ENCODE results near the gene JAM3.

JAM3 gene

GRCh38 chr11:134045799-134046635 is 22.9 kb upstream of the JAM3 start:
- TF ChIP-seq TAF1 (IDR thresholded peaks at IDR 0.05; ENCODE audit: low read depth): no peak
- TF ChIP-seq EGR1 (IDR thresholded peaks at IDR 0.05): no peak

GRCh38 chr11:134046681-134047449 is 22.0 kb upstream of the JAM3 start:
- no peak for TF ChIP-seq RAD21 (IDR thresholded peaks at IDR 0.05; ENCODE audit: low read depth)
- no peak for TF ChIP-seq CEBPB (IDR thresholded peaks at IDR 0.05)
- no peak for TF ChIP-seq YY1 (IDR thresholded peaks at IDR 0.05; ENCODE audit: low read depth)
- no peak for TF ChIP-seq EGR1 (IDR thresholded peaks at IDR 0.05)
- no peak for TF ChIP-seq ZBTB7A (IDR thresholded peaks at IDR 0.05; ENCODE audit: low read depth)
- no peak for TF ChIP-seq TEAD4 (IDR thresholded peaks at IDR 0.05)
- TF ChIP-seq TCF12 (IDR thresholded peaks at IDR 0.05; ENCODE audit: low read depth): no peak
- no peak for TF ChIP-seq CREB1 (IDR thresholded peaks at IDR 0.05; ENCODE audit: low read depth)
- TF ChIP-seq MAX (IDR thresholded peaks at IDR 0.05): no peak
- no peak for TF ChIP-seq TAF1 (IDR thresholded peaks at IDR 0.05; ENCODE audit: low read depth)
- no peak for TF ChIP-seq EP300 (IDR thresholded peaks at IDR 0.05; ENCODE audit: borderline replicate concordance)
- no peak for TF ChIP-seq USF1 (IDR thresholded peaks at IDR 0.05)
- TF ChIP-seq FOXM1 (IDR thresholded peaks at IDR 0.05; ENCODE audit: borderline replicate concordance, low read depth): no peak

- TF ChIP-seq TCF12 (IDR thresholded peaks at IDR 0.05; ENCODE audit: low read depth) (no peak), EGR1 (IDR thresholded peaks at IDR 0.05) (no peak), MAX (IDR thresholded peaks at IDR 0.05) (no peak), YY1 (IDR thresholded peaks at IDR 0.05; ENCODE audit: low read depth) (no peak), ZBTB7A (IDR thresholded peaks at IDR 0.05; ENCODE audit: low read depth) (no peak), TAF1 (IDR thresholded peaks at IDR 0.05; ENCODE audit: low read depth) (no peak), USF1 (IDR thresholded peaks at IDR 0.05) (no peak), NFIC (IDR thresholded peaks at IDR 0.05) (no peak), FOXM1 (IDR thresholded peaks at IDR 0.05; ENCODE audit: borderline replicate concordance, low read depth) (no peak), CEBPB (IDR thresholded peaks at IDR 0.05) (no peak), TEAD4 (IDR thresholded peaks at IDR 0.05) (no peak), RAD21 (IDR thresholded peaks at IDR 0.05; ENCODE audit: low read depth) (no peak), EP300 (IDR thresholded peaks at IDR 0.05; ENCODE audit: borderline replicate concordance) (no peak), REST (IDR thresholded peaks at IDR 0.05; ENCODE audit: low read depth) (no peak)
Observed at GRCh38 chr11:134047586-134047999, 21.3 kb upstream of the JAM3 start.

- TF ChIP-seq REST (IDR thresholded peaks at IDR 0.05; ENCODE audit: low read depth) (no peak), TAF1 (IDR thresholded peaks at IDR 0.05; ENCODE audit: low read depth) (no peak), FOXM1 (IDR thresholded peaks at IDR 0.05; ENCODE audit: borderline replicate concordance, low read depth) (no peak), TCF12 (IDR thresholded peaks at IDR 0.05; ENCODE audit: low read depth) (no peak), ZBTB7A (IDR thresholded peaks at IDR 0.05; ENCODE audit: low read depth) (no peak), EGR1 (IDR thresholded peaks at IDR 0.05) (no peak), EP300 (IDR thresholded peaks at IDR 0.05; ENCODE audit: borderline replicate concordance) (no peak), MAX (IDR thresholded peaks at IDR 0.05) (no peak), YY1 (IDR thresholded peaks at IDR 0.05; ENCODE audit: low read depth) (no peak), CREB1 (IDR thresholded peaks at IDR 0.05; ENCODE audit: low read depth) (no peak), TEAD4 (IDR thresholded peaks at IDR 0.05) (no peak), RAD21 (IDR thresholded peaks at IDR 0.05; ENCODE audit: low read depth) (no peak)
Observed at GRCh38 chr11:134048028-134048427, 20.8 kb upstream of the JAM3 start.

GRCh38 chr11:134049303-134049702 is 19.6 kb upstream of the JAM3 start:
- no peak for TF ChIP-seq YY1 (IDR thresholded peaks at IDR 0.05; ENCODE audit: low read depth)
- no peak for TF ChIP-seq TCF12 (IDR thresholded peaks at IDR 0.05; ENCODE audit: low read depth)
- TF ChIP-seq TAF1 (IDR thresholded peaks at IDR 0.05; ENCODE audit: low read depth): no peak
- TF ChIP-seq EGR1 (IDR thresholded peaks at IDR 0.05): no peak
- TF ChIP-seq CREB1 (IDR thresholded peaks at IDR 0.05; ENCODE audit: low read depth): no peak
- no peak for TF ChIP-seq USF1 (IDR thresholded peaks at IDR 0.05)
- no peak for TF ChIP-seq REST (IDR thresholded peaks at IDR 0.05; ENCODE audit: low read depth)
- TF ChIP-seq FOXM1 (IDR thresholded peaks at IDR 0.05; ENCODE audit: borderline replicate concordance, low read depth): no peak
- TF ChIP-seq RAD21 (IDR thresholded peaks at IDR 0.05; ENCODE audit: low read depth): no peak
- no peak for TF ChIP-seq TEAD4 (IDR thresholded peaks at IDR 0.05)
- TF ChIP-seq CEBPB (IDR thresholded peaks at IDR 0.05): no peak
- TF ChIP-seq MAX (IDR thresholded peaks at IDR 0.05): no peak
- TF ChIP-seq ZBTB7A (IDR thresholded peaks at IDR 0.05; ENCODE audit: low read depth): no peak
- no peak for TF ChIP-seq NFIC (IDR thresholded peaks at IDR 0.05)
- TF ChIP-seq EP300 (IDR thresholded peaks at IDR 0.05; ENCODE audit: borderline replicate concordance): no peak
